Measurements from ENCODE around the gene NFKBIE.
"Not testable (repeated sequence)": the region's sequence is repeated elsewhere in the genome, so short reads cannot be mapped to it uniquely, and the experiment has no call there.

Gene NFKBIE
- 82.2 reads per million, percentile 79 among the genes with 10 or more reads in this experiment for total RNA-seq

- DNase-seq = peak; percentile 95
Observed at GRCh38 chr6:44265007-44265721, at the start of gene NFKBIE. Gene NFKBIE (minus strand): TSS chr6:44265551. CDS start chr6:44265346, 205 bp downstream.

GRCh38 chr6:44314657-44315056, 49.3 kb upstream of the NFKBIE start:
- not testable (repeated sequence) for DNase-seq

- DNase-seq = peak; percentile 88
Observed at GRCh38 chr6:44312901-44313788, 47.8 kb upstream of the NFKBIE start, which contains the start of gene AARS2. Gene AARS2 (minus strand): TSS chr6:44313347. CDS start chr6:44313323, 24 bp downstream.

- DNase-seq = no peak
Observed at GRCh38 chr6:44311767-44312166, 46.4 kb upstream of the NFKBIE start.

GRCh38 chr6:44311304-44311703, 46.0 kb upstream of the NFKBIE start:
- no peak for DNase-seq

- no peak for DNase-seq
Observed at GRCh38 chr6:44310241-44310640, 44.9 kb upstream of the NFKBIE start.

- no peak for DNase-seq
Observed at GRCh38 chr6:44309631-44310030, 44.3 kb upstream of the NFKBIE start.

GRCh38 chr6:44309092-44309491, 43.7 kb upstream of the NFKBIE start:
- DNase-seq = no peak

GRCh38 chr6:44307217-44307616, 41.9 kb upstream of the NFKBIE start:
- DNase-seq = no peak

GRCh38 chr6:44306710-44307109, 41.4 kb upstream of the NFKBIE start:
- DNase-seq = no peak

- no peak for DNase-seq
Observed at GRCh38 chr6:44305200-44305725, 39.9 kb upstream of the NFKBIE start.

GRCh38 chr6:44304282-44305199, 39.2 kb upstream of the NFKBIE start:
- peak; percentile 17 for DNase-seq

GRCh38 chr6:44303842-44304241, 38.5 kb upstream of the NFKBIE start:
- no peak for DNase-seq

- DNase-seq = no peak
Observed at GRCh38 chr6:44302856-44303255, 37.5 kb upstream of the NFKBIE start.

- DNase-seq = no peak
Observed at GRCh38 chr6:44301782-44302564, 36.6 kb upstream of the NFKBIE start.

GRCh38 chr6:44301106-44301505, 35.8 kb upstream of the NFKBIE start:
- no peak for DNase-seq

GRCh38 chr6:44300292-44300823, 35.0 kb upstream of the NFKBIE start:
- no peak for DNase-seq

GRCh38 chr6:44298864-44299263, 33.5 kb upstream of the NFKBIE start:
- DNase-seq = no peak

- no peak for DNase-seq
Observed at GRCh38 chr6:44298055-44298803, 32.9 kb upstream of the NFKBIE start.
